HEK293 (cell line): Measurements from ENCODE around the gene SFR1.

Experiments
- CTCF ChIA-PET: fragments of 350-600 bp; formaldehyde crosslinking; extraction: SDS; loops from one replicate; lab custom pipeline; 2021; ENCODE audit warnings: antibody characterized with exemption; lab: Yijun Ruan, JAX
- POLR2A ChIA-PET: fragments of 300-600 bp; formaldehyde crosslinking; extraction: SDS; loops from one replicate; lab custom pipeline; 2020; ENCODE audit warnings: antibody characterized with exemption, inconsistent platforms; lab: Yijun Ruan, JAX
- H3K27ac ChIP-seq: fragments of 200-500 bp; sonication (Bioruptor generic); 2 replicates; pipeline ENCODE4 v1.5.1; 2014; ENCODE audit warnings: low read depth, low read length, control low read depth, inconsistent platforms; ENCODE audit errors: extremely low read depth
- H3K36me3 ChIP-seq, 2 experiments: fragments of 200-500 bp in 1 of 2; sonication (Bioruptor generic) in 1 of 2; 1 replicate in 1 of 2; 2 replicates in 1 of 2; pipeline ENCODE4 v1.5.1; 2014 to 2017; ENCODE audit warnings: inconsistent platforms in 2 of 2, low read length in 2 of 2; ENCODE audit not compliant: control insufficient read depth in 2 of 2, insufficient read depth in 1 of 2
- H3K4me1 ChIP-seq: fragments of 200-500 bp; sonication (Bioruptor generic); 2 replicates; pipeline ENCODE4 v1.5.1; 2014; ENCODE audit warnings: mild to moderate bottlenecking, low read length, inconsistent platforms; ENCODE audit not compliant: control insufficient read depth, insufficient read depth
- H3K4me3 ChIP-seq: 2 replicates; pipeline ENCODE4 v1.5.1; 2011; ENCODE audit warnings: low read depth, mild to moderate bottlenecking, control low read depth, low read length, moderate library complexity
- H3K9me3 ChIP-seq: fragments of 200-500 bp; sonication (Bioruptor generic); 2 replicates; pipeline ENCODE4 v1.5.1; 2014; ENCODE audit warnings: low read depth, low read length, inconsistent platforms; ENCODE audit not compliant: control insufficient read depth, insufficient read depth
- GLI4 ChIP-seq: fragments of 450-650 bp; formaldehyde crosslinking; IDR thresholded peaks from 2 replicates; pipeline ENCODE4 v1.5.1; 2016; ENCODE audit warnings: missing biosample characterization, missing genetic modification characterization
- HOXC10 ChIP-seq: sonication (generic); formaldehyde crosslinking; IDR thresholded peaks from 2 replicates; pipeline ENCODE4 v1.8.1; 2023; ENCODE audit warnings: mild to moderate bottlenecking, missing genetic modification reagents
- KLF1 ChIP-seq: fragments of 450-650 bp; formaldehyde crosslinking; IDR thresholded peaks from 2 replicates; pipeline ENCODE4 v1.5.1; 2016; ENCODE audit warnings: missing biosample characterization, missing genetic modification characterization
- KLF8 ChIP-seq: fragments of 450-650 bp; formaldehyde crosslinking; IDR thresholded peaks from 2 replicates; pipeline ENCODE4 v1.5.1; 2016; ENCODE audit warnings: missing biosample characterization, missing genetic modification characterization
- MEIS1 ChIP-seq: sonication (generic); formaldehyde crosslinking; IDR thresholded peaks from 2 replicates; pipeline ENCODE4 v1.8.1; 2022; ENCODE audit warnings: missing genetic modification reagents, mild to moderate bottlenecking, borderline replicate concordance
- SP2 ChIP-seq: fragments of 450-650 bp; formaldehyde crosslinking; IDR thresholded peaks from 2 replicates; pipeline ENCODE4 v1.5.1; 2016; ENCODE audit warnings: missing biosample characterization, missing genetic modification characterization
- TCF7L2 ChIP-seq: IDR thresholded peaks from 2 replicates; pipeline ENCODE4 v1.6.1; 2011; ENCODE audit warnings: low read depth, mild to moderate bottlenecking, inconsistent platforms, low read length, moderate library complexity, borderline replicate concordance
- YY1 ChIP-seq: fragments of 450-650 bp; formaldehyde crosslinking; IDR thresholded peaks from 2 replicates; pipeline ENCODE4 v1.5.1; 2018; ENCODE audit warnings: missing biosample characterization, missing genetic modification characterization
- ZNF10 ChIP-seq: fragments of 450-650 bp; formaldehyde crosslinking; IDR thresholded peaks from 2 replicates; pipeline ENCODE4 v1.5.1; 2017; ENCODE audit warnings: missing biosample characterization, missing genetic modification characterization
- ZNF133 ChIP-seq: fragments of 450-650 bp; formaldehyde crosslinking; IDR thresholded peaks from 2 replicates; pipeline ENCODE4 v1.5.1; 2016; ENCODE audit warnings: missing biosample characterization, missing genetic modification characterization
- ZNF174 ChIP-seq: fragments of 450-650 bp; formaldehyde crosslinking; IDR thresholded peaks from 2 replicates; pipeline ENCODE4 v1.5.0; 2017; ENCODE audit warnings: missing biosample characterization, mild to moderate bottlenecking, missing genetic modification characterization
- ZNF248 ChIP-seq: fragments of 450-650 bp; formaldehyde crosslinking; IDR thresholded peaks from 2 replicates; pipeline ENCODE4 v1.5.1; 2017; ENCODE audit warnings: missing biosample characterization, missing genetic modification characterization
- ZNF292 ChIP-seq: fragments of 450-650 bp; formaldehyde crosslinking; IDR thresholded peaks from 2 replicates; pipeline ENCODE4 v1.5.1; 2016; ENCODE audit warnings: low read depth, missing biosample characterization, missing genetic modification characterization, borderline replicate concordance
- ZNF37A ChIP-seq: fragments of 450-650 bp; IDR thresholded peaks from 2 replicates; pipeline ENCODE4 v1.5.1; 2018; ENCODE audit warnings: missing biosample characterization, missing genetic modification characterization
- ZNF416 ChIP-seq: fragments of 450-650 bp; formaldehyde crosslinking; IDR thresholded peaks from 2 replicates; pipeline ENCODE4 v1.5.1; 2016; ENCODE audit warnings: missing biosample characterization, missing genetic modification characterization
- ZNF423 ChIP-seq: fragments of 450-650 bp; formaldehyde crosslinking; IDR thresholded peaks from 2 replicates; pipeline ENCODE4 v1.5.1; 2016; ENCODE audit warnings: missing biosample characterization, missing genetic modification characterization
- ZNF514 ChIP-seq: fragments of 450-650 bp; formaldehyde crosslinking; IDR thresholded peaks from 2 replicates; pipeline ENCODE4 v1.5.1; 2016; ENCODE audit warnings: missing biosample characterization, missing genetic modification characterization
- ZNF558 ChIP-seq: fragments of 450-650 bp; formaldehyde crosslinking; IDR thresholded peaks from 2 replicates; pipeline ENCODE4 v1.5.1; 2016; ENCODE audit warnings: missing biosample characterization, missing genetic modification characterization
- ZNF621 ChIP-seq: fragments of 450-650 bp; formaldehyde crosslinking; IDR thresholded peaks from 2 replicates; pipeline ENCODE4 v1.5.1; 2017; ENCODE audit warnings: missing biosample characterization, missing genetic modification characterization
- ZNF837 ChIP-seq: fragments of 450-650 bp; formaldehyde crosslinking; IDR thresholded peaks from 2 replicates; pipeline ENCODE4 v1.5.1; 2016; ENCODE audit warnings: missing biosample characterization, missing genetic modification characterization
- ZNF843 ChIP-seq: fragments of 450-650 bp; formaldehyde crosslinking; IDR thresholded peaks from 2 replicates; pipeline ENCODE4 v1.5.1; 2016; ENCODE audit warnings: missing biosample characterization, missing genetic modification characterization
- TF ChIP-seq, protein P1 (sequence below): fragments of 450-650 bp; formaldehyde crosslinking; optimal IDR thresholded peaks from 2 replicates; pipeline ENCODE3; 2016; ENCODE audit warnings: missing biosample characterization, mild to moderate bottlenecking, missing genetic modification characterization
- TF ChIP-seq, protein P2 (sequence below): fragments of 450-650 bp; formaldehyde crosslinking; IDR thresholded peaks from 2 replicates; pipeline ENCODE4 v1.5.1; 2016; ENCODE audit warnings: missing biosample characterization, missing genetic modification characterization
- TF ChIP-seq, protein P3 (sequence below): fragments of 450-650 bp; IDR thresholded peaks from 2 replicates; pipeline ENCODE4 v1.5.1; 2018; ENCODE audit warnings: missing biosample characterization, missing genetic modification characterization
- TF ChIP-seq, protein P4 (sequence below): fragments of 450-650 bp; formaldehyde crosslinking; IDR thresholded peaks from 2 replicates; pipeline ENCODE4 v1.5.1; 2016; ENCODE audit warnings: missing biosample characterization, missing genetic modification characterization
- TF ChIP-seq, protein P5 (sequence below): fragments of 450-650 bp; formaldehyde crosslinking; IDR thresholded peaks from 2 replicates; pipeline ENCODE4; 2016; ENCODE audit warnings: missing biosample characterization, missing genetic modification characterization
- TF ChIP-seq, protein P6 (sequence below): fragments of 450-650 bp; formaldehyde crosslinking; IDR thresholded peaks from 2 replicates; pipeline ENCODE4 v1.5.1; 2017; ENCODE audit warnings: missing biosample characterization, missing genetic modification characterization

SFR1 gene

DNA sequence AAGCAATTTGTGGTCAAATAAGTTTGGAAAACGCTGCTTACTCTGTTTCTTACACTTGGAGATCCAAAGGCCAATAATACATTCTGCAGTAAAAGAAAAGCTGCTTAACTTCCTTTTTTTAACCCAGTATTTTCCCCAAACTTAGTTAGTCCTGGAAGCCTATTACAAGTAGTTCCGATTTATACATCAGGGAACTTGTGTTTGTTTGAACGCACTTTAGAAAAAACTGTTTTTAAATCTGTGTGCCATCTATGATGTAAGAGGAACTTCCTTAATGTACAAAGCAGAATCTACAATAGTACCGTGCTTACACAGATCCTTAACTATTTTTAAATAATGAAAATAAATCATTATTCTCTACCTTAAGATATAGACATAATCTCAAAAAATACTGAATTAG, 23.0 kb downstream of the SFR1 start:
- ChIA-PET CTCF (interaction anchor here (0.6 to 1.3 kb wide), 3 partner anchors 14 to 160 kb away, joined by 3 to 4 read pairs (median 3); no protein-coding TSS in a partner anchor), POLR2A (no interaction called here)
- TF ChIP-seq ZNF558 (tag by site-specific recombination) (no peak), KLF8 (tag by site-specific recombination) (no peak), ZNF837 (no peak), ZNF248 (tag by site-specific recombination) (no peak), YY1 (tag by site-specific recombination) (no peak), ZNF37A (tag by site-specific recombination) (no peak), ZNF514 (no peak), HOXC10 (no peak), ZNF843 (no peak)
- TF ChIP-seq, protein P1, sequence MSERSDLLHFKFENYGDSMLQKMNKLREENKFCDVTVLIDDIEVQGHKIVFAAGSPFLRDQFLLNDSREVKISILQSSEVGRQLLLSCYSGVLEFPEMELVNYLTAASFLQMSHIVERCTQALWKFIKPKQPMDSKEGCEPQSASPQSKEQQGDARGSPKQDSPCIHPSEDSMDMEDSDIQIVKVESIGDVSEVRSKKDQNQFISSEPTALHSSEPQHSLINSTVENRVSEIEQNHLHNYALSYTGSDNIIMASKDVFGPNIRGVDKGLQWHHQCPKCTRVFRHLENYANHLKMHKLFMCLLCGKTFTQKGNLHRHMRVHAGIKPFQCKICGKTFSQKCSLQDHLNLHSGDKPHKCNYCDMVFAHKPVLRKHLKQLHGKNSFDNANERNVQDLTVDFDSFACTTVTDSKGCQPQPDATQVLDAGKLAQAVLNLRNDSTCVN (tag by site-specific recombination): no peak
- TF ChIP-seq, protein P2, sequence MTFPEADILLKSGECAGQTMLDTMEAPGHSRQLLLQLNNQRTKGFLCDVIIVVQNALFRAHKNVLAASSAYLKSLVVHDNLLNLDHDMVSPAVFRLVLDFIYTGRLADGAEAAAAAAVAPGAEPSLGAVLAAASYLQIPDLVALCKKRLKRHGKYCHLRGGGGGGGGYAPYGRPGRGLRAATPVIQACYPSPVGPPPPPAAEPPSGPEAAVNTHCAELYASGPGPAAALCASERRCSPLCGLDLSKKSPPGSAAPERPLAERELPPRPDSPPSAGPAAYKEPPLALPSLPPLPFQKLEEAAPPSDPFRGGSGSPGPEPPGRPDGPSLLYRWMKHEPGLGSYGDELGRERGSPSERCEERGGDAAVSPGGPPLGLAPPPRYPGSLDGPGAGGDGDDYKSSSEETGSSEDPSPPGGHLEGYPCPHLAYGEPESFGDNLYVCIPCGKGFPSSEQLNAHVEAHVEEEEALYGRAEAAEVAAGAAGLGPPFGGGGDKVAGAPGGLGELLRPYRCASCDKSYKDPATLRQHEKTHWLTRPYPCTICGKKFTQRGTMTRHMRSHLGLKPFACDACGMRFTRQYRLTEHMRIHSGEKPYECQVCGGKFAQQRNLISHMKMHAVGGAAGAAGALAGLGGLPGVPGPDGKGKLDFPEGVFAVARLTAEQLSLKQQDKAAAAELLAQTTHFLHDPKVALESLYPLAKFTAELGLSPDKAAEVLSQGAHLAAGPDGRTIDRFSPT (tag by site-specific recombination): no peak
- TF ChIP-seq, protein P3, sequence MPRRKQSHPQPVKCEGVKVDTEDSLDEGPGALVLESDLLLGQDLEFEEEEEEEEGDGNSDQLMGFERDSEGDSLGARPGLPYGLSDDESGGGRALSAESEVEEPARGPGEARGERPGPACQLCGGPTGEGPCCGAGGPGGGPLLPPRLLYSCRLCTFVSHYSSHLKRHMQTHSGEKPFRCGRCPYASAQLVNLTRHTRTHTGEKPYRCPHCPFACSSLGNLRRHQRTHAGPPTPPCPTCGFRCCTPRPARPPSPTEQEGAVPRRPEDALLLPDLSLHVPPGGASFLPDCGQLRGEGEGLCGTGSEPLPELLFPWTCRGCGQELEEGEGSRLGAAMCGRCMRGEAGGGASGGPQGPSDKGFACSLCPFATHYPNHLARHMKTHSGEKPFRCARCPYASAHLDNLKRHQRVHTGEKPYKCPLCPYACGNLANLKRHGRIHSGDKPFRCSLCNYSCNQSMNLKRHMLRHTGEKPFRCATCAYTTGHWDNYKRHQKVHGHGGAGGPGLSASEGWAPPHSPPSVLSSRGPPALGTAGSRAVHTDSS: no peak
- TF ChIP-seq, protein P4, sequence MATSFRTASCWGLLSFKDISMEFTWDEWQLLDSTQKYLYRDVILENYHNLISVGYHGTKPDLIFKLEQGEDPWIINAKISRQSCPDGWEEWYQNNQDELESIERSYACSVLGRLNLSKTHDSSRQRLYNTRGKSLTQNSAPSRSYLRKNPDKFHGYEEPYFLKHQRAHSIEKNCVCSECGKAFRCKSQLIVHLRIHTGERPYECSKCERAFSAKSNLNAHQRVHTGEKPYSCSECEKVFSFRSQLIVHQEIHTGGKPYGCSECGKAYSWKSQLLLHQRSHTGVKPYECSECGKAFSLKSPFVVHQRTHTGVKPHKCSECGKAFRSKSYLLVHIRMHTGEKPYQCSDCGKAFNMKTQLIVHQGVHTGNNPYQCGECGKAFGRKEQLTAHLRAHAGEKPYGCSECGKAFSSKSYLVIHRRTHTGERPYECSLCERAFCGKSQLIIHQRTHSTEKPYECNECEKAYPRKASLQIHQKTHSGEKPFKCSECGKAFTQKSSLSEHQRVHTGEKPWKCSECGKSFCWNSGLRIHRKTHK: no peak
- TF ChIP-seq, protein P5, sequence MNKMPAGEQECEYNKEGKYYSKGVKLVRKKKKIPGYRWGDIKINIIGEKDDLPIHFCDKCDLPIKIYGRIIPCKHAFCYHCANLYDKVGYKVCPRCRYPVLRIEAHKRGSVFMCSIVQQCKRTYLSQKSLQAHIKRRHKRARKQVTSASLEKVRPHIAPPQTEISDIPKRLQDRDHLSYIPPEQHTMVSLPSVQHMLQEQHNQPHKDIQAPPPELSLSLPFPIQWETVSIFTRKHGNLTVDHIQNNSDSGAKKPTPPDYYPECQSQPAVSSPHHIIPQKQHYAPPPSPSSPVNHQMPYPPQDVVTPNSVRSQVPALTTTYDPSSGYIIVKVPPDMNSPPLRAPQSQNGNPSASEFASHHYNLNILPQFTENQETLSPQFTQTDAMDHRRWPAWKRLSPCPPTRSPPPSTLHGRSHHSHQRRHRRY (tag by site-specific recombination): no peak
- Histone ChIP-seq H3K9me3 (no peaks in the 10 kb centered on the region), H3K27ac (no peak overlapping the region), H3K4me3 (no peak overlapping the region), H3K4me1 (peaks cover 9% of the 10 kb centered on the region; the same call in 1 of the 2 replicates), H3K36me3 (no peaks in the 10 kb centered on the region)

DNA sequence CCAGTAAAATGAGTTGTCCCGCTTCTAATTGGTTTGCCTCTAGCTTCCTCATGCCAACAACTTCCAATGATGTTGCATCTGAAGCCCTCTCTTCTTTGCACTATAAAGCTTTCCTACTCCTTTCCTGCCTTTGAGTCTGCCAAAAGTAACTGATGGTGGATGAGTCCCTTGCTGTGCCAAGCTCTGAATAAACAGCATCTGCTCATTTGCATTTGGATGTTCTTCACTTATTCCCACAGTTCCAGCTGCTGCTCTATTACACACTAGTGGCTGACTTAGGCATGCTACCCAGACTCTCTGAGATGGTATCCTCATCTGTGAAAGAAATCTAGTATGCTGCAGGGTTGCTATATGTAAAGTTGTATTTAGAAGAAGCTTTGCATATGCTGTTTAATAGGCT, 24.9 kb downstream of the SFR1 start:
- Histone ChIP-seq H3K4me3 (no peak overlapping the region), H3K27ac (no peak overlapping the region), H3K36me3 (no peaks in the 10 kb centered on the region), H3K9me3 (no peaks in the 10 kb centered on the region), H3K4me1 (peaks cover 9% of the 10 kb centered on the region; the same call in 1 of the 2 replicates)
- POLR2A ChIA-PET: interaction anchor here (0.7 kb wide), 1 partner anchor 25 kb away, joined by 3 read pairs; the partner anchor contains the start of gene SFR1
- CTCF ChIA-PET: interaction anchor here (0.7 to 1.2 kb wide), 3 partner anchors 10 to 138 kb away, joined by 3 to 4 read pairs (median 3); no protein-coding TSS in a partner anchor
- TF ChIP-seq ZNF292 (tag by site-specific recombination) (no peak), ZNF423 (no peak), ZNF133 (no peak), GLI4 (tag by site-specific recombination) (no peak), SP2 (no peak), KLF1 (no peak), ZNF621 (no peak), ZNF416 (no peak), TCF7L2 (no peak), ZNF10 (tag by site-specific recombination) (no peak), MEIS1 (CRISPR knock-in tag) (no peak), ZNF174 (tag by site-specific recombination) (no peak)
- TF ChIP-seq, protein P6, sequence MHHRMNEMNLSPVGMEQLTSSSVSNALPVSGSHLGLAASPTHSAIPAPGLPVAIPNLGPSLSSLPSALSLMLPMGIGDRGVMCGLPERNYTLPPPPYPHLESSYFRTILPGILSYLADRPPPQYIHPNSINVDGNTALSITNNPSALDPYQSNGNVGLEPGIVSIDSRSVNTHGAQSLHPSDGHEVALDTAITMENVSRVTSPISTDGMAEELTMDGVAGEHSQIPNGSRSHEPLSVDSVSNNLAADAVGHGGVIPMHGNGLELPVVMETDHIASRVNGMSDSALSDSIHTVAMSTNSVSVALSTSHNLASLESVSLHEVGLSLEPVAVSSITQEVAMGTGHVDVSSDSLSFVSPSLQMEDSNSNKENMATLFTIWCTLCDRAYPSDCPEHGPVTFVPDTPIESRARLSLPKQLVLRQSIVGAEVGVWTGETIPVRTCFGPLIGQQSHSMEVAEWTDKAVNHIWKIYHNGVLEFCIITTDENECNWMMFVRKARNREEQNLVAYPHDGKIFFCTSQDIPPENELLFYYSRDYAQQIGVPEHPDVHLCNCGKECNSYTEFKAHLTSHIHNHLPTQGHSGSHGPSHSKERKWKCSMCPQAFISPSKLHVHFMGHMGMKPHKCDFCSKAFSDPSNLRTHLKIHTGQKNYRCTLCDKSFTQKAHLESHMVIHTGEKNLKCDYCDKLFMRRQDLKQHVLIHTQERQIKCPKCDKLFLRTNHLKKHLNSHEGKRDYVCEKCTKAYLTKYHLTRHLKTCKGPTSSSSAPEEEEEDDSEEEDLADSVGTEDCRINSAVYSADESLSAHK (tag by site-specific recombination): no peak
